Endothelial cell of umbilical vein (primary cell): ENCODE measurements around the gene CREG1.

ENCODE experiments used
- CTCF ChIP-seq, 2 donors: IDR thresholded peaks; 1 replicate in 1 of 2; 2 replicates in 1 of 2; pipeline ENCODE4 v1.5.1; 2011; ENCODE audit warnings: low read length in 2 of 2, mild to moderate bottlenecking in 2 of 2, moderate library complexity in 2 of 2, control low read depth in 1 of 2, inconsistent platforms in 1 of 2, low read depth in 1 of 2; ENCODE audit not compliant: insufficient read depth in 1 of 2; ENCODE audit errors: extremely low read depth in 1 of 2
- EZH2 ChIP-seq: IDR thresholded peaks from 2 replicates; pipeline ENCODE4 v1.6.1; 2012; ENCODE audit warnings: borderline replicate concordance, low read depth, mild to moderate bottlenecking, moderate library complexity, low read length, inconsistent platforms; ENCODE audit not compliant: severe bottlenecking
- JUN ChIP-seq: IDR thresholded peaks from 2 replicates; pipeline ENCODE4 v1.6.1; 2011; ENCODE audit warnings: borderline replicate concordance, low read depth; ENCODE audit not compliant: insufficient read length, insufficient read depth
- MYC ChIP-seq: IDR thresholded peaks from one replicate; pipeline ENCODE4 v1.6.1; 2011; ENCODE audit warnings: mild to moderate bottlenecking, low read depth, low read length
- POLR2A ChIP-seq: IDR thresholded peaks from 2 replicates; pipeline ENCODE4 v1.6.1; 2012; ENCODE audit warnings: low read depth, mild to moderate bottlenecking, control low read depth, low read length

DNA sequence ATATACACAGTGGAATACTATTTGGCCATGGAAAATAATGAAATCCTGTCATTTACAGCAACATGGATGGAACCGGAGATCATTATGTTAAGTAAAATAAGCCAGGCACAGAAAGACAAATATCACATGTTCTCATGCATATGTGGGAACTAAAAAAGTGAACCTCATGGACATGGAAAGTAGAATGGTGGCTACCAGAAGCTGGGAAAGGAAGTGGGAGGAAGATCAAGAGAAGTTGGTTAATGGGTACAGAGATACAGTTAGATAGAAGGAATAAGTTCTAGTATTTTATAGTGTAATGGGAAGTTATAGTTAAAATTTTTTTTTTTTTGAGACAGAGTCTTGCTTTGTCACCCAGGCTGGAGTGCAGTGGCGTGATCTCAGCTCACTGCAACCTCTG, 34.8 kb upstream of the CREG1 start:
- TF ChIP-seq EZH2 = no peak
- TF ChIP-seq CTCF (IDR thresholded peaks at IDR 0.05; ENCODE audit: extremely low read depth in 1 of 2, insufficient read depth in 1 of 2, low read depth in 1 of 2, low read length in 2 of 2) = no peak
- TF ChIP-seq MYC = no peak
- no peak for TF ChIP-seq POLR2A
- no peak for TF ChIP-seq JUN
